IPS-11a (cell line): ENCODE results near the gene HDAC4.

Source experiments
- H3K4me3 ChIP-seq: one replicate; pipeline ENCODE4 v1.5.1; 2013; ENCODE audit warnings: low read depth, low read length, control low read depth

Gene HDAC4

DNA sequence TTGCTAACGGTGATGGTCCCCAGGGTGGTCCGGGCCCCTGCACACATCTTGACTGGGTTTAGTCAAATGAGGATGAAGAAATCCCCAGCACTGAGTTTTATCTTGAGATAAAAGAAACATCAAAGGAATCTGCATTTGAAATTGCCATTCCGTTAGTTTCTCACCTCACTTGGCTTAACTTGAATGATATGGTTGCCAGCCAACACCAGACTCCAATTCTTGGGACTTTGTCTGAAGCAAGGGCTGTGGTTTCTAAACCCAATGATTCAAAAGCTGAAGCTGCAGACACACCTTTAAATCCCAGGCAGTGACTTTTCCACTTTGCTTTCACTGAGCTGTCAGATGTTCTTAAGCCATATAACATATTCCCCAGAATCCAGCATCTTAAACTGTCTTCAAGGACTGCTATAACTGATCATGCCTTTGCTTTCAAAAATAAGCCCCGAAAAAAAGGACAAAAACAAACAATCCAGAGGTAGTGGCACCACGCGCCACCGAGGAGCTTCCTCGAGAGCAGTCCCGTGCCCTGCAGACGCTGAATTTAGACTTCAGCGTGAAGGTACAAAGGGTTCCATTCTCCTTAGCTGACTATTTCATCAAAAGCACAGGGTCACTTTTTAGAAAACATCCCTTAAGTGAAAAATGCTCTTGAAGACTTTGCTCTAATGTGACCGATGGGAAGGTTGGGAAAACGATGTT lies 189.3 kb downstream of the HDAC4 start:
- no peak overlapping the region for H3K4me3 ChIP-seq

- no peak overlapping the region for H3K4me3 ChIP-seq
Measured at GRCh38 chr2:239209783-239210182, 191.0 kb downstream of the HDAC4 start.

DNA sequence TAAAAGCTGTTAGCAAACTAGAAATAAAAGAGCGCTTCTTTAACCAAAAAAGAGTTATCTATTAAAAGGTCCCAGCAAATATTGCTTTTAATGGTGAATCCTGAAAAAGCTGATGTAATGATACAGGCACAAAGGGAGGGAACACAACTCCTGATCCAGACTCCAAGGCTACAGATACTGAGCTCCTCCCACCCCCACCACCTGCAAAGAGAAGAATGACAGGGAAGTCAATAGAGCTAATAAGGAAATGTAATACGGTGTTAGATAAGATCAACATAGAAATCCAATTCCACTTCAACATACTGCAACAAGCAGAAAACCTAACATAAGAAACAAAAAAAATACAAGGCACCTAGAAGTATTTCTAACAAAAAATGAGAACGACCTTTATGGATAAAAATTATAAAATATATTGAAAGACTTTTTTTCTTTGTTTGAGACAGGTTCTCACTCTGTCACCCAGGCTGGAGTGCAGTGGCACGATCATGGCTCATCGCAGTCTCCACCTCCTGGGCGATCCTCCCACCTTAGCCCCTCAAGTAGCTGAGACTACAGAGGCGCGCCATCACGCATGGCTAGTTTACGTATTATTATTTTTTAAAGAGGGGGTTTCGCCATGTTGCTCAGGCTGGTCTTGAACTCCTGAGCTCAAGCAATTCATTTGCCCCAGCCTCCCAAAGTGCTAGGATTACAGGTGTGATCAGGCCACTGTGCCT lies 192.2 kb downstream of the HDAC4 start:
- H3K4me3 ChIP-seq, result no peak overlapping the region

GRCh38 chr2:239206851-239207250 lies 194.0 kb downstream of the HDAC4 start:
- H3K4me3 ChIP-seq, result no peak overlapping the region

DNA sequence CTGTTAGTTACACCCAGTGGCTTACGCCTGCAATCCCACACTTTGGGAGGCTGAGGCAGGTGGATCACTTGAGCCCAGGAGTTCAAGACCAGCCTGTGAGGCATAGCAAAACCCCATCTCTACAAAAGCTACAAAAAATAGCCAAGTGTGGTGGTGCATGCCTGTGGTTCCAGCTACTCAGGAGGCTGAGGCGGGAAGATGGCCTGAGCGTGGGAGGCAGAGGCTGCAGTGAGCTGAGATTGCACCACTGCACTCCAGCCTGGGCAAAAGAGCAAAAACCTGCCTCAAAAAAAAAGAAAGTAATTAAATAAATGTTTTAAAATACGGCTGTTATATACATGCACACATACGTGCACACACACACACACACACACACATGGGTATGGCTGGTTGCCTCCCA lies 194.8 kb downstream of the HDAC4 start:
- H3K4me3 ChIP-seq, result no peak overlapping the region

DNA sequence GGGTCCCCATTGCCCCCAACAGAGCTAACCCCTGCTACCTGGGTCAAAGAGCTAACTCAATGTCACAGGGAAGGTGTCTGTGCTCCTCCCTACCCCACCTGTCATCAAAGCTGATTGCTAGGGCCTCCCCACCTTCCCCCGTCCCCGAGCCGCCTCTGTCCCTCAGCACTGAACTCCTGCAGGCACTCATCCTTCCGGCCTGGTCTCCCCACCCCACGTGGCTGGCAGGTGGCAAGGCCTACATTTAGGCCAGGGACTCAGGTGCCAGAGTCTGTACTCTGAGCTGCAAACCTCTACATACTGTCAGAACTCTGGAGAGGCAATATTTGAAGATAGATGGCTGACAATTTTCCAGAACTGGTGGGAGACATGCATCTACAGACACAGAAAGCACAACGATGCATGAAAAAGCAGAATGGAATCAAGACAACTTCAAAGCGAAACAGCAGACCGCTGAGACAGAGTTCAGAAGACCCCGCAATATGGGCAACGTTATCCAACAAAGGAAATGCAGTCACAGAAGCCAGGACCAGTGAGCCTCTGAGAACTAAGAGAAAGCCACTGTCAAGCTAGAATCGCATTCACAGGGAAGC lies 195.8 kb downstream of the HDAC4 start:
- H3K4me3 ChIP-seq, result no peak overlapping the region

DNA sequence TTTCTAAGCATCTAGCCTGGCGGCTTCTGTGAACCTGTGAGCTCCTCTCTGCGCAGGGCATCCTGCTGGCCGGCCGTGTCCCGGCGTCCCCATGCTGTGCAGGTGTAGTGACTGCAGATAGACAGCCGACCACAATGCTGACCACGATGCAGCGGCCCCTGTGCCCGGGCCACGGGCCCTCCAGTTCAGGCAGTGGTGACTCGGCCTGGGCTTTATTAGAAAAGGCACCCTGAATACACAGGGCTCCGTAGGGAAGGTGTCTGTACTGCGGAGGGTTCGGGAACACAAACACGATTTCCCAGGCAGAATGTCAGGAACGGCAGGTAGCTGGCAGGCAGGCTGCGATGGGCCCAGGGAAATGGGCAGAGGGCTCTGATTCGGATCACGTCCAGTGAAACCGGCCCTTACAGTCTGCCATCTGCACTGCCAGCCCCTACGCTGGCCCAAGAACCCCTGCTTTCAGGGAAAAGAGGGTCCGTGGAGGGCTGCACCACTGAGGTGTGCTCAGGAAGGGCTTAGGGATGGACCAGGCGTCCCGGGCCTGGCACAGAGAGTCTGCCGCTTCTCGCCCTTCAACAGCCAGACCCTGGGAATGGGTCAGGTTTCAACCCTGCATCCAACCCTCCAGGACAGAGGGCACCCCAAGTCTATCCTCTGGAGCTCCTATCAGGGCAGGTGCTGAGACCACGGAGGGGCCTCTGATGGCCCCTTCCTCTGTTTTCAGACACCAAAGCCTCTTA lies 196.5 kb downstream of the HDAC4 start:
- H3K4me3 ChIP-seq, result no peak overlapping the region

DNA sequence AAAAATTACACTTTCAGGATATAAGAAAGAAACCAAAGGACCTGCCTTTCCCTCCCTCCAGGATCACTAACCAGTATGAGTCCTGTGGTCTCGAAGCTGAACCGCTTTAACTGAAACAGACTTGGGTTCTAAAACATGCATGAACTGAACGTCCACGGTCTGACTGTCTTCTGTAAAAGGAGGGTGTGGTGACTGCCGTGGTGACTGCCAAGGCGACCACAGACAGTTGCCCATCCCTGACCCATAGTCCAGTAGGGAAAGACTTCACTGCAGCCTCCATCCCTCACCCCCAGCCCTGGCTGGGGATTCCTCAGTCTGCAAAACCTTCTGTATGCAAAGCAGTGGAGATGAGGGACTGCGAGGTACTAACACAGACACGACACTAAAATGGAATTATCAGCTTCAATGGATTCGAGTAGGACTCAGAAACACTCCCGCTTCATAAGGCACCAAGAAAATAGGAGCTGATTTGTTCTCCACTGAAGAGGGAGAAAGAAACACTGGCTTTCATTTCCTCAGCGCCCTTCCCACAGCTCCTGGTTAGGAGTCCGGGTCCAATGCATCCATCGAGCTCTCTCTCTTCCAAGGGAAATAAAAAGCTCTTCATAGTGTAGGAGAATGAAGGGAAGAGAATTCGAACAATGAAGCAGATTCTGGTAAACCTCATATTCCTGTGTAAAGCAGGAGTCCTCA lies 197.2 kb downstream of the HDAC4 start:
- no peak overlapping the region for H3K4me3 ChIP-seq

GRCh38 chr2:239202836-239203235 lies 198.0 kb downstream of the HDAC4 start:
- no peak overlapping the region for H3K4me3 ChIP-seq

- no peak overlapping the region for H3K4me3 ChIP-seq
Measured at GRCh38 chr2:239202343-239202742, 198.5 kb downstream of the HDAC4 start.

- H3K4me3 ChIP-seq, result no peak overlapping the region
Measured at GRCh38 chr2:239201884-239202283, 198.9 kb downstream of the HDAC4 start.

DNA sequence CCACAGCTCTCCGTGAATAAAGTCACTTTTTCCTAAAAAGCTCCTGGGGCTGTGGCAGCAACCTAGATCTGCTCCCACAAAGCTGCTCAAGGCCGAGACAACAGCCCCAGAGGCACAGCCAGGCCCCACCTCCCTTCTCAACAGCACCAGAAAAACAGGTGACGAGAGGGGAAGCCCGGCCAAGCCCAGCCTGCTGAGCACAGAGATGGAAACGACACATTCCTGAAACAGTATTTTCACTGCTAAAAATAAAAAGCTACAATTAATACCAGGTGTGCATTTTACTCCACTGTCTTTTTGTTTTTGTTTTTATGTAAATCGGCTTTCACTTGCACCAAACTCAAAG lies 199.3 kb downstream of the HDAC4 start:
- H3K4me3 ChIP-seq, result no peak overlapping the region

DNA sequence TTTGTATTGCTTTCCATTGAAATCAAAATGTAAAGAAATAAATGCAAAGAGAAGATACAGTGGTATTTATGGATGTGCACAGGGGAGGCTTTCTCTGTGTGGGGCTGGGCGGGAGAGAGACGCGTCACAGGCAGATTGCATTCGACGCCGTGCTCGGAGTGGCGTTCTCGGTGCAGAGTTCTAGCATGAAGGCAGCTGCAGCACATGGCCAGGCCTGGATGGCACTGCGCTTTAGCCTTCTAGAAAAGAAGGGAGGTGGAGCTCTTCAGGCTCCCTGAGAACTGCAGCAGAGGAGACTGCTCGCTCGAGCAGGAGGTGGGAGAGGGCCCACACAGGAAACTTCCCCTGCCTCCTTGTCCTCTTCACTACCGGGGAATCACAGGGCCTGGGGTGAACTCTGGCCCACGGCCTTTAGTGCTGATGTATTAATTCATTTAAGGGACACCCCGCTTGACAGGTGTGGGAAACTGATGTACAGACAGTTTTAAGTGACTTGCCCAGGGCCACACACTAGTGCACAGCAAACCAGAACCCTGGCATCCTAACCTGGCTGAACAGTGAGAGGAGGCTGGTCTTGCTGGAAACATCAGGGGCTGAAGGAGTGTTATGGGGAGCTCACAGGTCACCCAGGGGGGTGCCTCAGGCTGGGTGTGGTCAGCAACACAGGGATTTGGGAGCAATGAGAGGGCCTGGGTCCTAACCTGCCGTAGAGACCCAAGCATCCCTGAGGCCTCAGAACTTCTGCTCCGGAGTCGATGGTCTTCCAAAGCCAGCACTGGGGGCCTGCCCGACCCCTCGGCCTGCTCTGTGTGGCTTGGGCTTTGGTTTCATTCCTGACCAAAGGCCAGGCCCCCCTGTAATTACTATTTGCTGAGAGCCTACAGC lies 199.9 kb downstream of the HDAC4 start:
- no peak overlapping the region for H3K4me3 ChIP-seq

GRCh38 chr2:239199041-239199768 lies 201.6 kb downstream of the HDAC4 start:
- H3K4me3 ChIP-seq, result no peak overlapping the region

DNA sequence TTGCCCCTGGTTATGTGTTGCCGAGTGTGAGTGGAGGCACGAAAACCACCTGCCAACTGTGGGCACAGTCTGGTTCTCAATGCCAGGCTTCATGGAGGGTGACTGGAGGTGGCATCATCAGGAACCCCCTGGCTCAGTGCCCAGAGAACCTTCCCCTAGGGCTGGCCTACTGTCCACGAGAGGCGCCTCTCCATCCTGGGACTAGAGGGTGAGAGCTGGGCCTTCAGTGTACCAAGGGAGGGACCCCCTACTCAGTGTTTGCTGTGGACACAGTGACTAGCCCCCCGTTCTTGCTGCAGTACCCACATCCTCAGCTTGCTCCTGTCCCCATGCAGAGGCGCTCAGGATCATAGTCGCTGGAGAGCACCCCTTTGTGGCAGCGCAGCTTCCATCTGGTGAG lies 202.6 kb downstream of the HDAC4 start:
- no peak overlapping the region for H3K4me3 ChIP-seq

DNA sequence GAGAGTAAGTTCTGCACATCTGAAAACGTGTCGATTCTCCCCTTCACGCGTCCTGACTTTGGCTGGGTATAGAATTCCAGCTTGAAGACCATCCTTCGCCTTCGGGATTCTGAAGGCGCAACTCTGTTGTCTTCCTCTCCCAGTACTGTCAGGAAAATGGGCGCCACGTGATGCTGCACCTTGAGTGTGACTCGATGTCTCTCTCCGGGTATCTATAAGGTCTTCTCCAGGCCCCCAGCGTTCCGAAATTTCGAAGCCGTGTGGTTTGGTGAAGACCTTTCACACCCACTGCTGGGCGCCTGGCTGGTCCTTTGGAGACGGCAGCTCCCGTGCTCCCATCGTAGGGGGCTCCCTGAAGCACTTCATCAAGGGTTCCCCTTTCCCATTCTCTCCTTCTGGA lies 203.7 kb downstream of the HDAC4 start:
- no peak overlapping the region for H3K4me3 ChIP-seq

DNA sequence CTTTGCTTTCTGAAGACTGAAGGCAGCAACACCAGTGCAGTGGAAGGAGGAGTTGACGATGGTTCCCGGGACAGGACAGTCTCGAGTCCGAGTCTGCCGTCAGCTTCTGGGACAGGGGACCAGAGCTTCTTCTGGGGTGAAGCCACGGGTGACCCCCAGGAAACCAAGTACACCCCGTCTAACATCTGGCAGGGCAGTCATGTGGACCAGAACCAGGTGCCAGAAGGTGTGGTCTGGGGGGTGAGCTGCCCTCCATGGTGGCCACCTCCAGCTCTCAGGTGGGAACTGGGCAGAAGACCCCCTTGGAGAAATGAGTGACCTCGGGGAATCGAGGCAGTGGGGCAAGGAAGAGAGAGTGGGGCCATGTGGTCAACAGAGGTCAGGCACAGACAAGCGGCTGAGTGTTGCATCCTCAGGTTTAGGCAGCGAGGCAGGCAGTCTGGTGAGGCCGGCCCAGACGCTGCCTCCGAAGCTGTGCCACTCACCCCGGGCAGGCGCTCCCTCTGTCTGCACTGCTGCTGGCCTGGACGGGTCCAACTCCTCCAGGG lies 204.3 kb downstream of the HDAC4 start:
- no peak overlapping the region for H3K4me3 ChIP-seq

- H3K4me3 ChIP-seq, result no peak overlapping the region
Measured at GRCh38 chr2:239195992-239196391, 204.8 kb downstream of the HDAC4 start.

DNA sequence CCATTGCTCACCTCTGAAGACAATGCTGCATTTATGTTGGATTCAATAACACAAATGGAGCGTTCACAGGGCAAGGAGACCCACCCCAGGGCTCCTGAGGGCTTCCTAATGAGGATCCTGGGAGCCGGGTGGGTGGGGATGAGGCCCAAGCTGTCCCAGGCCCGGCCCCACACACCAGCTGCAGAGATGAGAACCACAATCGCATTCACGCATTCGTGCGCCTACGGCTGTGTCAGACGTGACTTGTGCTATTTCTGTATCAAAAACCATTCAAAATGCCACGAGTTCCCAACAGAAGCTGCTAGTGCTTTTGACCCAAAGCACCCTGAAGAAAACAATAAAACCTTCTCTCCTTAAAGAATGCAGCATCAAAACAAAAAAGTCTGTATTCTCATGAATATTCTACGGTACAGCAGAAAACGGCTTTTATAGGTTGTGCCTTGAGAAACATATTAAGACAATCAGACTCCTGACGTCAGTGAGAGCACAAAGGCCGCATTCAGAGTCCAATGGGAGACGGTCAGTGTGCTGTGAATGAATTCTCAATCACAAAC lies 205.4 kb downstream of the HDAC4 start:
- no peak overlapping the region for H3K4me3 ChIP-seq
